SK-N-SH (cell line): ENCODE results near the gene ANKRD40. TPM values are rescaled to one million over a fixed set of nuclear protein-coding genes. Genes with fewer than 3 reads are reported as not detected.
A peak's percentile ranks its signal among the peaks of the same experiment; 100 is the strongest.

Experiments used
- CHD2 ChIP-seq: fragments of 150-350 bp; IDR thresholded peaks from 2 replicates; pipeline ENCODE4 v1.6.1; 2018; ENCODE audit warnings: low read length; ENCODE audit not compliant: partially characterized antibody
- EP300 ChIP-seq, 2 experiments: IDR thresholded peaks; 2 replicates each; pipeline versions ENCODE4 v1.4.0 to v1.6.1; 2012; ENCODE audit warnings: borderline replicate concordance in 1 of 2, low read depth in 1 of 2, low read length in 1 of 2
- FOSL2 ChIP-seq: IDR thresholded peaks from 2 replicates; pipeline ENCODE4 v1.4.0; 2012; ENCODE audit warnings: low read depth, mild to moderate bottlenecking, moderate library complexity, borderline replicate concordance
- FOXJ3 ChIP-seq: sonication (generic); formaldehyde crosslinking; IDR thresholded peaks from 2 replicates; pipeline ENCODE4 v1.5.1; 2020; ENCODE audit warnings: mild to moderate bottlenecking, missing genetic modification reagents
- FOXM1 ChIP-seq: IDR thresholded peaks from 2 replicates; pipeline ENCODE4 v1.4.0; 2012; ENCODE audit warnings: low read depth, mild to moderate bottlenecking
- GATA2 ChIP-seq: sonication (generic); formaldehyde crosslinking; IDR thresholded peaks from 2 replicates; pipeline ENCODE4 v1.5.0; 2020; ENCODE audit warnings: mild to moderate bottlenecking, missing genetic modification reagents
- JUND ChIP-seq: IDR thresholded peaks from 2 replicates; pipeline ENCODE4 v1.4.0; 2012
- MAX ChIP-seq: IDR thresholded peaks from 2 replicates; pipeline ENCODE4 v1.4.0; 2012; ENCODE audit warnings: low read depth
- MEF2A ChIP-seq: IDR thresholded peaks from 2 replicates; pipeline ENCODE4 v1.4.0; 2012; ENCODE audit warnings: low read depth, borderline replicate concordance
- NFIC ChIP-seq: IDR thresholded peaks from 2 replicates; pipeline ENCODE4 v1.4.0; 2012; ENCODE audit warnings: borderline replicate concordance
- NRF1 ChIP-seq: IDR thresholded peaks from 2 replicates; pipeline ENCODE4 v1.6.1; 2012; ENCODE audit warnings: low read depth, mild to moderate bottlenecking, low read length
- POLR2AphosphoS5 ChIP-seq: IDR thresholded peaks from 2 replicates; pipeline ENCODE4 v1.6.1; 2012; ENCODE audit warnings: low read depth, low read length
- RAD21 ChIP-seq: IDR thresholded peaks from 2 replicates; pipeline ENCODE4 v1.6.1; 2012; ENCODE audit warnings: mild to moderate bottlenecking, low read length
- RCOR1 ChIP-seq: fragments of 150-350 bp; IDR thresholded peaks from 2 replicates; pipeline ENCODE4 v1.6.1; 2017; ENCODE audit warnings: antibody characterized with exemption, low read length
- REST ChIP-seq: IDR thresholded peaks from 2 replicates; pipeline ENCODE4 v1.6.1; 2012; ENCODE audit warnings: mild to moderate bottlenecking, low read depth, low read length, moderate library complexity
- RFX5 ChIP-seq: IDR thresholded peaks from 2 replicates; pipeline ENCODE4 v1.6.1; 2012; ENCODE audit warnings: mild to moderate bottlenecking, improper control_type of control experiment, low read length
- SIN3A ChIP-seq: IDR thresholded peaks from 2 replicates; pipeline ENCODE4 v1.6.1; 2012; ENCODE audit warnings: low read depth, mild to moderate bottlenecking, low read length, moderate library complexity, borderline replicate concordance
- TAF1 ChIP-seq: IDR thresholded peaks from 2 replicates; pipeline ENCODE4 v1.6.1; 2012; ENCODE audit warnings: low read depth, mild to moderate bottlenecking, low read length, moderate library complexity, borderline replicate concordance
- TEAD4 ChIP-seq: IDR thresholded peaks from 2 replicates; pipeline ENCODE4 v1.4.0; 2012; ENCODE audit warnings: mild to moderate bottlenecking, borderline replicate concordance; ENCODE audit not compliant: insufficient read depth
- USF1 ChIP-seq: IDR thresholded peaks from 2 replicates; pipeline ENCODE4 v1.4.0; 2012; ENCODE audit warnings: low read depth, borderline replicate concordance
- USF2 ChIP-seq: fragments of 150-350 bp; IDR thresholded peaks from 2 replicates; pipeline ENCODE4 v1.6.1; 2017; ENCODE audit warnings: antibody characterized with exemption, low read length, low read depth, borderline replicate concordance
- polyA plus RNA-seq, 3 experiments: library from polyadenylated mRNA; depleted of rRNA; stranded (reverse); fragments of >200 nt; gene quantifications; 2 replicates each; pipeline ENCODE4 v1.2.3, GENCODE V29; 2012

The ANKRD40 gene
- polyA plus RNA-seq, 1 of the 3 experiments (the other 2 are of a cell fraction) = 33.6 TPM

- TF ChIP-seq MEF2A = no peak
- TF ChIP-seq TEAD4 = peak; percentile 82
- no peak for TF ChIP-seq RFX5
- TF ChIP-seq NFIC = peak; percentile 99
- peak; percentile 71 for TF ChIP-seq TAF1
- TF ChIP-seq MAX = peak; percentile 36
- TF ChIP-seq USF2 = no peak
- TF ChIP-seq RAD21 = no peak
- TF ChIP-seq RCOR1 = no peak; the same call in 1 of the 2 replicates
- TF ChIP-seq FOXJ3 (CRISPR knock-in tag) = no peak
- peak; percentile 73; the same call in 1 of the 2 replicates for TF ChIP-seq SIN3A
- TF ChIP-seq POLR2AphosphoS5 = peak; percentile 70
- peak; percentile 85 for TF ChIP-seq FOXM1
- TF ChIP-seq NRF1 = no peak
- TF ChIP-seq GATA2 (CRISPR knock-in tag) = no peak
- TF ChIP-seq REST = peak; percentile 80
- peak in 1 of 2 experiments; percentile 93; a peak in 1 of 4 replicates for TF ChIP-seq EP300 (IDR thresholded peaks at IDR 0.05; ENCODE audit: borderline replicate concordance in 1 of 2, low read depth in 1 of 2, low read length in 1 of 2)
- no peak for TF ChIP-seq USF1
- peak; percentile 98 for TF ChIP-seq FOSL2
- TF ChIP-seq CHD2 = no peak
- TF ChIP-seq JUND = peak; percentile 95
Measured at GRCh38 chr17:50686494-50687199, 21.1 kb downstream of the ANKRD40 start (continued).
